Measurements from ENCODE around the gene PWWP2B.
"Not testable (repeated sequence)": the region's sequence is repeated elsewhere in the genome, so short reads cannot be mapped to it uniquely, and the experiment has no call there.

PWWP2B gene

GRCh38 chr10:132386419-132386831 is 10.6 kb upstream of the PWWP2B start:
- Histone ChIP-seq H3K36me3 (ENCODE audit: control insufficient read depth, low read length) (no peaks in the 10 kb centered on the region), H3K4me2 (ENCODE audit: low read length) (peak overlapping the region; percentile 67)

GRCh38 chr10:132386896-132387295 is 10.1 kb upstream of the PWWP2B start:
- not testable (repeated sequence) for H3K9me2 ChIP-seq (replicated peaks; ENCODE audit: control insufficient read depth, low read length)

More at GRCh38 chr10:132386419-132386831, 10.6 kb upstream of the PWWP2B start:
- Histone ChIP-seq H4K20me1 (ENCODE audit: control insufficient read depth, insufficient read depth, low read depth, low read length) (no peaks in the 10 kb centered on the region), H3K9me3 (ENCODE audit: control insufficient read depth, insufficient read depth, low read length) (no peaks in the 10 kb centered on the region), H3K4me1 (ENCODE audit: control insufficient read depth, low read length) (peaks cover 54% of the 10 kb centered on the region), H3F3A (ENCODE audit: control insufficient read depth, insufficient read depth) (no peaks in the 10 kb centered on the region), H3K27me3 (ENCODE audit: control insufficient read depth, low read length) (no peaks in the 10 kb centered on the region), H3K9me2 (replicated peaks; ENCODE audit: control insufficient read depth, low read length) (no peaks in the 10 kb centered on the region), H3K27ac (ENCODE audit: low read depth, low read length) (peak overlapping the region; percentile 62; the same call in 1 of the 2 replicates), H3K4me3 (ENCODE audit: low read length) (no peak overlapping the region), H3K79me2 (ENCODE audit: control insufficient read depth, low read length) (no peaks in the 10 kb centered on the region)
- TF ChIP-seq CTCF (IDR thresholded peaks at IDR 0.05; ENCODE audit: low read depth, low read length, poor library complexity, severe bottlenecking) (no peak), EZH2phosphoT487 (IDR thresholded peaks at IDR 0.05; ENCODE audit: borderline replicate concordance, low read length) (no peak)

GRCh38 chr10:132387764-132388210 is 9.2 kb upstream of the PWWP2B start:
- Histone ChIP-seq H3K27me3 (ENCODE audit: control insufficient read depth, low read length) (no peaks in the 10 kb centered on the region), H3F3A (ENCODE audit: control insufficient read depth, insufficient read depth) (no peaks in the 10 kb centered on the region), H3K9me3 (ENCODE audit: control insufficient read depth, insufficient read depth, low read length) (no peaks in the 10 kb centered on the region; the same call in 1 of the 2 replicates), H3K9me2 (replicated peaks; ENCODE audit: control insufficient read depth, low read length) (no peaks in the 10 kb centered on the region), H3K36me3 (ENCODE audit: control insufficient read depth, low read length) (no peaks in the 10 kb centered on the region), H3K4me1 (ENCODE audit: control insufficient read depth, low read length) (peaks cover 54% of the 10 kb centered on the region), H3K4me2 (ENCODE audit: low read length) (peak overlapping the region; percentile 67), H3K79me2 (ENCODE audit: control insufficient read depth, low read length) (no peaks in the 10 kb centered on the region), H3K27ac (ENCODE audit: low read depth, low read length) (peak overlapping the region; percentile 58), H4K20me1 (ENCODE audit: control insufficient read depth, insufficient read depth, low read depth, low read length) (no peaks in the 10 kb centered on the region), H3K4me3 (ENCODE audit: low read length) (peak overlapping the region; percentile 65)
- TF ChIP-seq EZH2phosphoT487 (IDR thresholded peaks at IDR 0.05; ENCODE audit: borderline replicate concordance, low read length) (no peak), CTCF (IDR thresholded peaks at IDR 0.05; ENCODE audit: low read depth, low read length, poor library complexity, severe bottlenecking) (peak; percentile 46)

More at GRCh38 chr10:132386896-132387295, 10.1 kb upstream of the PWWP2B start:
- H3K4me3 ChIP-seq (ENCODE audit: low read length), result peak overlapping the region; percentile 65; the same call in 1 of the 2 replicates
- peaks cover 54% of the 10 kb centered on the region for H3K4me1 ChIP-seq (ENCODE audit: control insufficient read depth, low read length)
- not testable (repeated sequence) for H3K27ac ChIP-seq (ENCODE audit: low read depth, low read length); H3F3A ChIP-seq (ENCODE audit: control insufficient read depth, insufficient read depth); H3K36me3 ChIP-seq (ENCODE audit: control insufficient read depth, low read length); H3K79me2 ChIP-seq (ENCODE audit: control insufficient read depth, low read length); H3K27me3 ChIP-seq (ENCODE audit: control insufficient read depth, low read length); H4K20me1 ChIP-seq (ENCODE audit: control insufficient read depth, insufficient read depth, low read depth, low read length); H3K9me3 ChIP-seq (ENCODE audit: control insufficient read depth, insufficient read depth, low read length)
- peak overlapping the region; percentile 67 for H3K4me2 ChIP-seq (ENCODE audit: low read length)

- no peak overlapping the region for H3K4me2 ChIP-seq (ENCODE audit: low read length)
These were observed 8.0 kb upstream of the PWWP2B start for GRCh38 chr10:132388891-132389432.

More at GRCh38 chr10:132388891-132389432, 8.0 kb upstream of the PWWP2B start:
- H3F3A ChIP-seq (ENCODE audit: control insufficient read depth, insufficient read depth), result no peaks in the 10 kb centered on the region
- no peaks in the 10 kb centered on the region for H3K9me2 ChIP-seq (replicated peaks; ENCODE audit: control insufficient read depth, low read length)
- H3K9me3 ChIP-seq (ENCODE audit: control insufficient read depth, insufficient read depth, low read length), result no peaks in the 10 kb centered on the region; the same call in 1 of the 2 replicates
- no peaks in the 10 kb centered on the region for H3K36me3 ChIP-seq (ENCODE audit: control insufficient read depth, low read length)
- H3K4me1 ChIP-seq (ENCODE audit: control insufficient read depth, low read length), result peaks cover 43% of the 10 kb centered on the region
- no peaks in the 10 kb centered on the region for H4K20me1 ChIP-seq (ENCODE audit: control insufficient read depth, insufficient read depth, low read depth, low read length)
- H3K79me2 ChIP-seq (ENCODE audit: control insufficient read depth, low read length), result no peaks in the 10 kb centered on the region
- no peak for TF ChIP-seq EZH2phosphoT487 (IDR thresholded peaks at IDR 0.05; ENCODE audit: borderline replicate concordance, low read length)
- no peak for TF ChIP-seq CTCF (IDR thresholded peaks at IDR 0.05; ENCODE audit: low read depth, low read length, poor library complexity, severe bottlenecking)
- H3K4me3 ChIP-seq (ENCODE audit: low read length), result no peak overlapping the region
- no peak overlapping the region for H3K27ac ChIP-seq (ENCODE audit: low read depth, low read length)
- H3K27me3 ChIP-seq (ENCODE audit: control insufficient read depth, low read length), result no peaks in the 10 kb centered on the region
